ENCODE results near the gene HMMR.
A peak's percentile ranks its signal among the peaks of the same experiment; 100 is the strongest.

- peak in 9 of 12 donors; percentile 11 to 55 (median 41) for TF ChIP-seq CTCF (IDR thresholded peaks at IDR 0.05)
- TF ChIP-seq POLR2A (IDR thresholded peaks at IDR 0.05): peak in 1 of 2 donors; percentile 40
These were observed 43.0 kb downstream of the HMMR start for GRCh38 chr5:163503106-163504078.

All from heart left ventricle (tissue), 13 donors.